Activated B cell treated with CpG ODN at 0.5 μM for 24 hours (primary cell): Measurements from ENCODE around the gene BLCAP. TPM values are rescaled to one million over a fixed set of nuclear protein-coding genes. Genes with fewer than 3 reads are reported as not detected.

ENCODE experiments used
- ATAC-seq: fragments of 200-7000 bp; cut with Tn5 transposase; one replicate; pipeline ENCODE4 v1.10.0; 2021; ENCODE audit warnings: low read depth, mild to moderate bottlenecking, moderate library complexity
- CTCF ChIA-PET: fragments of 350-600 bp; sonication (Branson Sonifier 250); formaldehyde crosslinking; loops from one replicate; lab custom pipeline; 2021; ENCODE audit warnings: antibody characterized with exemption; lab: Charles Lee
- POLR2A ChIA-PET: fragments of 350-600 bp; sonication (Branson Sonifier 250); formaldehyde crosslinking; loops from one replicate; lab custom pipeline; 2021; ENCODE audit warnings: antibody characterized with exemption; lab: Charles Lee
- DNase-seq: peaks from one replicate; pipeline ENCODE4 v3.0.0; 2022
- H3K27ac Mint-ChIP-seq: one replicate; pipeline ENCODE4 v1.8.0; 2020; ENCODE audit warnings: mixed read lengths
- H3K27me3 Mint-ChIP-seq: one replicate; pipeline ENCODE4 v1.8.0; 2021; ENCODE audit warnings: mixed read lengths
- H3K36me3 Mint-ChIP-seq: one replicate; pipeline ENCODE4 v1.8.0; 2021; ENCODE audit warnings: low read depth, mixed read lengths
- H3K4me1 Mint-ChIP-seq: one replicate; pipeline ENCODE4 v1.8.0; 2021; ENCODE audit warnings: mixed read lengths
- H3K4me3 Mint-ChIP-seq: one replicate; pipeline ENCODE4 v1.8.0; 2020; ENCODE audit warnings: mild to moderate bottlenecking, mixed read lengths
- H3K9me3 Mint-ChIP-seq: one replicate; pipeline ENCODE4 v1.8.0; 2020; ENCODE audit warnings: mixed read lengths
- CTCF ChIP-seq: fragments of 200-600 bp; IDR thresholded peaks from one replicate; pipeline ENCODE4 v1.8.0; 2022; ENCODE audit warnings: antibody characterized with exemption, mild to moderate bottlenecking
- intact Hi-C: fragments of 100-400 bp; cut with micrococcal nuclease; formaldehyde crosslinking; loops from one replicate; pipeline ENCODE4 v1.15.1; 2024
- total RNA-seq: library from RNA; stranded (reverse); gene quantifications from 2 replicates; pipeline ENCODE4 v1.2.3, GENCODE V29; 2022

Gene BLCAP
- total RNA-seq, 1 donor from 2014 or later: 78.0 TPM

- intact Hi-C loops: no loop called here
- no peak for TF ChIP-seq CTCF
- H3K36me3 Mint-ChIP-seq: no peaks in the 10 kb centered on the region
- no peaks in the 10 kb centered on the region for H3K9me3 Mint-ChIP-seq
- no peak for ATAC-seq
- ChIA-PET CTCF (interaction anchor here (0.7 to 5.3 kb wide), 5 partner anchors 8 to 655 kb away, joined by 3 to 57 read pairs (median 4); no protein-coding TSS in a partner anchor), POLR2A (interaction anchor here (0.6 kb wide), 1 partner anchor 221 kb away, joined by 3 read pairs; no protein-coding TSS in a partner anchor)
- no peak for DNase-seq
- no peak overlapping the region for H3K4me3 Mint-ChIP-seq
- H3K4me1 Mint-ChIP-seq: peaks cover 5% of the 10 kb centered on the region
- no peak overlapping the region for H3K27ac Mint-ChIP-seq
- peaks cover 31% of the 10 kb centered on the region for H3K27me3 Mint-ChIP-seq
Measured at GRCh38 chr20:37566590-37567330, 39.1 kb upstream of the BLCAP start.

- H3K27me3 Mint-ChIP-seq: peaks cover 30% of the 10 kb centered on the region
- intact Hi-C loops: no loop called here
- no peak for DNase-seq
Measured at GRCh38 chr20:37565134-37565811, 37.6 kb upstream of the BLCAP start.

GRCh38 chr20:37564388-37565133, 36.9 kb upstream of the BLCAP start:
- Mint-ChIP-seq H3K27ac (no peak overlapping the region), H3K4me1 (peaks cover 5% of the 10 kb centered on the region), H3K27me3 (peaks cover 32% of the 10 kb centered on the region), H3K9me3 (no peaks in the 10 kb centered on the region), H3K4me3 (no peak overlapping the region), H3K36me3 (no peaks in the 10 kb centered on the region)
- ATAC-seq: peak; percentile 77
- peak; percentile 58 for DNase-seq
- ChIA-PET POLR2A (no interaction called here), CTCF (interaction anchor here (0.8 to 5.3 kb wide), 6 partner anchors 11 to 657 kb away, joined by 3 to 57 read pairs (median 5); no protein-coding TSS in a partner anchor)
- intact Hi-C loops: loop anchor here (1.0 to 5.0 kb wide), 4 partner anchors 338 to 657 kb away; partner anchors contain the start of gene VSTM2L
- peak; percentile 43 for TF ChIP-seq CTCF

More at GRCh38 chr20:37565134-37565811, 37.6 kb upstream of the BLCAP start:
- H3K27ac Mint-ChIP-seq: no peak overlapping the region
- H3K9me3 Mint-ChIP-seq: no peaks in the 10 kb centered on the region
- no peaks in the 10 kb centered on the region for H3K36me3 Mint-ChIP-seq
- TF ChIP-seq CTCF: no peak
- ChIA-PET CTCF (interaction anchor here (0.6 to 5.3 kb wide), 6 partner anchors 10 to 656 kb away, joined by 3 to 57 read pairs (median 5); no protein-coding TSS in a partner anchor), POLR2A (no interaction called here)
- peaks cover 5% of the 10 kb centered on the region for H3K4me1 Mint-ChIP-seq
- no peak for ATAC-seq
- H3K4me3 Mint-ChIP-seq: no peak overlapping the region

GRCh38 chr20:37564016-37564387, 36.3 kb upstream of the BLCAP start:
- TF ChIP-seq CTCF: no peak
- Mint-ChIP-seq H3K4me1 (peaks cover 5% of the 10 kb centered on the region), H3K4me3 (no peak overlapping the region), H3K9me3 (no peaks in the 10 kb centered on the region), H3K27me3 (peaks cover 29% of the 10 kb centered on the region), H3K27ac (no peak overlapping the region), H3K36me3 (no peaks in the 10 kb centered on the region)
- ATAC-seq: no peak
- intact Hi-C loops: loop anchor here (1.0 to 5.0 kb wide), 4 partner anchors 338 to 657 kb away; partner anchors contain the start of gene VSTM2L
- no peak for DNase-seq
- CTCF ChIA-PET: interaction anchor here (0.8 to 5.3 kb wide), 4 partner anchors 11 to 657 kb away, joined by 3 to 57 read pairs (median 10); no protein-coding TSS in a partner anchor
- POLR2A ChIA-PET: no interaction called here
